ENCODE results near the gene FLAD1.

The FLAD1 gene

DNA sequence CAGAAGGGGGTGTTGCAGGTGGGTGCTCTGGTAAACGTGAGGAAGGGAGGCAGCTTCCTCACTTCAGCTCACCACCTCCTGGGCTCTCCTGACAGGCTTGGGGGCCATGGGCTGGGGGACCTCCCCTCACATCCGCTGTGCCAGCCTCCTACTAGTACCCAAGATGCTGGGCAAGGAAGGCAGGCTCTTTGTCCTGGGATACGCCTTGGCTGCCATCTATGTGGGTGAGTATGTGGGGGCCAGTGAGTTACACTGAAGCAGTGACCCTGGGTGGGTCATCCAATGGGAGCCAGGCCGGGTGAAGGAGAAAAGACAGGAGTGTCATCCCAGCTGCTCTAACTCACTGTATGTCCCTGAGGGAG, 56.1 kb downstream of the FLAD1 start:
- H3K4me3 ChIP-seq (ENCODE audit: control insufficient read depth, low read depth, low read length): no peak overlapping the region
- no peak for DNase-seq (ENCODE audit: low read depth)
- TF ChIP-seq, protein P1, sequence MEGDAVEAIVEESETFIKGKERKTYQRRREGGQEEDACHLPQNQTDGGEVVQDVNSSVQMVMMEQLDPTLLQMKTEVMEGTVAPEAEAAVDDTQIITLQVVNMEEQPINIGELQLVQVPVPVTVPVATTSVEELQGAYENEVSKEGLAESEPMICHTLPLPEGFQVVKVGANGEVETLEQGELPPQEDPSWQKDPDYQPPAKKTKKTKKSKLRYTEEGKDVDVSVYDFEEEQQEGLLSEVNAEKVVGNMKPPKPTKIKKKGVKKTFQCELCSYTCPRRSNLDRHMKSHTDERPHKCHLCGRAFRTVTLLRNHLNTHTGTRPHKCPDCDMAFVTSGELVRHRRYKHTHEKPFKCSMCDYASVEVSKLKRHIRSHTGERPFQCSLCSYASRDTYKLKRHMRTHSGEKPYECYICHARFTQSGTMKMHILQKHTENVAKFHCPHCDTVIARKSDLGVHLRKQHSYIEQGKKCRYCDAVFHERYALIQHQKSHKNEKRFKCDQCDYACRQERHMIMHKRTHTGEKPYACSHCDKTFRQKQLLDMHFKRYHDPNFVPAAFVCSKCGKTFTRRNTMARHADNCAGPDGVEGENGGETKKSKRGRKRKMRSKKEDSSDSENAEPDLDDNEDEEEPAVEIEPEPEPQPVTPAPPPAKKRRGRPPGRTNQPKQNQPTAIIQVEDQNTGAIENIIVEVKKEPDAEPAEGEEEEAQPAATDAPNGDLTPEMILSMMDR (conservative IDR thresholded peaks at IDR 0.05; ENCODE audit: control insufficient read depth, insufficient read depth, low read depth, low read length): no peak

DNA sequence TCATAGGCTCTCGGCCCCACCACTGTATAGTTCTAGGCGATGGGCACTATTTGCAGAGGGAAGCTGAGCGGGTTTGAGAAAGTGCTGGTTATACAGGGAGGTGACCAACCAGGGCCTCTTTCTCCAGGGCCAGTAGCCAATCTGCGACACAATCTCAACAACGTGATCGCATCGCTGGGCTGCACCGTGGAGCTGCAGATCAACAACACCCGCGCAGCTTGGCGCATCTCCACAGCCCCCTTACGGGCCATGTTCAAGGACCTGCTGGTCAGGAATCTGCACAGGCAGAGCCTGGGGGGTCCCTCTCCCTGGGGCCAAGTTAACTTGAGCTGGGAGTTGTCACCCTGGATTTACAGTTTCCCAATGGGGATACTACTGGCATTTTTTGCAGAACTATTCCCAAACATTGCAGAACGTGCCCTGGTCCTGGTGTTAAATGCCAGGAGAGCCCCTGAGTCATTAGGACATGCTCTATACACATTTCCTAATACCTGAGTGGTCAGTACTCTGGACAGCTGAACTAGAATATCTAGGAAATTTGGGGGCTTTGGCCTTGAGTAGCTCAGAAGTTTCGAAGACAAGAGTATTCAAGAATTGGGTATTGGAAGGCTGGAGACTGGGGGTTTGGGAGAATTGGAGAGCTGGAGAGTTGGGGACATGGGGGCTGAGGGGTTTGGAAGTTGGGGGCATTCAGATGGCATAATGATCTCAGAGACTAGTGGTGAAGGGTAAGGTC, 57.4 kb downstream of the FLAD1 start:
- TF ChIP-seq, protein P1 (conservative IDR thresholded peaks at IDR 0.05; ENCODE audit: control insufficient read depth, insufficient read depth, low read depth, low read length): no peak
- H3K4me3 ChIP-seq (ENCODE audit: control insufficient read depth, low read depth, low read length): no peak overlapping the region
- DNase-seq (ENCODE audit: low read depth): no peak
